ENCODE data around the gene MIPOL1. TPM values are rescaled to one million over a fixed set of nuclear protein-coding genes. Genes with fewer than 3 reads are reported as not detected.

Gene MIPOL1
- total and polyA plus RNA-seq, 2 of the 13 experiments (the other 11 are each of a cell fraction or from before 2014, with no cell fraction given), result 8.6 to 34.2 TPM

DNA sequence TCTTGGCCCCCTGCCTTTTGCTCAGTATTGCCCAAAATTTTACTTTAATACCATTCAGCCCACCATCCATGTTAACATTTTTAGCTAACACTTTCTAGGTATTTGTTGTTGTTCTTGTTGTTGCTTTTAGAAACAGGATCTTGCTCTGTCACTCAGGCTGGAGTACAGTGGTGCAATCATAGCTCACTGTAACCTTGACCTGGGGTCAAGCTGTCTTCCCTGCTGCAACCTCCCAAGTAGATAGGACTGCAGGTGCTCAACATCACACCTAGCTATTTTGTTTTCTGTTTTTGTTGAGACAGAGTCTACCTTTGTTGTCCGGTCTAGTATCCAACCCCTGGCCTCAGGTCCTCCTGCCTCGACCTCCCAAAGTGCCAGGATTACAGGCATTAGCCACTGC lies 4.0 kb downstream of the MIPOL1 start (continued):
- TF ChIP-seq ZNF878 (CRISPR knock-in tag; IDR thresholded peaks at IDR 0.05) (no peak), ZNF598 (CRISPR knock-in tag; IDR thresholded peaks at IDR 0.05; ENCODE audit: borderline replicate concordance) (no peak), ZNF432 (CRISPR knock-in tag; IDR thresholded peaks at IDR 0.05; ENCODE audit: borderline replicate concordance) (no peak), MATR3 (CRISPR knock-in tag; IDR thresholded peaks at IDR 0.05) (no peak), CREM (IDR thresholded peaks at IDR 0.05) (no peak), CREM (CRISPR knock-in tag; IDR thresholded peaks at IDR 0.05) (no peak), ESRRA (CRISPR knock-in tag; IDR thresholded peaks at IDR 0.05; ENCODE audit: low read depth) (no peak), SRSF1 (optimal IDR thresholded peaks at IDR 0.05; ENCODE audit: low read depth, low read length) (no peak), RXRA (CRISPR knock-in tag; IDR thresholded peaks at IDR 0.05) (peak; percentile 71; the same call in 1 of the 2 replicates), MTF1 (CRISPR knock-in tag; IDR thresholded peaks at IDR 0.05) (no peak), MEIS2 (CRISPR knock-in tag; IDR thresholded peaks at IDR 0.05) (no peak), EHMT2 (IDR thresholded peaks at IDR 0.05; ENCODE audit: borderline replicate concordance, low read depth, low read length) (no peak), ZNF260 (CRISPR knock-in tag; IDR thresholded peaks at IDR 0.05; ENCODE audit: borderline replicate concordance, low read depth) (no peak), EP300 (IDR thresholded peaks at IDR 0.05; ENCODE audit: low read depth in 2 of 2, low read length in 2 of 2) (peak in 1 of 2 experiments; percentile 36; a peak in 1 of 4 replicates), EP300 (CRISPR knock-in tag; IDR thresholded peaks at IDR 0.05; ENCODE audit: borderline replicate concordance) (no peak), ZNF790 (CRISPR knock-in tag; IDR thresholded peaks at IDR 0.05; ENCODE audit: borderline replicate concordance) (no peak), FOXC1 (CRISPR knock-in tag; IDR thresholded peaks at IDR 0.05; ENCODE audit: borderline replicate concordance) (no peak), XRCC5 (optimal IDR thresholded peaks at IDR 0.05; ENCODE audit: low read length) (no peak), DNMT1 (CRISPR knock-in tag; IDR thresholded peaks at IDR 0.05) (no peak), POLR2AphosphoS5 (IDR thresholded peaks at IDR 0.05; ENCODE audit: low read depth, low read length) (no peak), GATAD2A (CRISPR knock-in tag; IDR thresholded peaks at IDR 0.05) (peak; percentile 79), ZNF329 (CRISPR knock-in tag; IDR thresholded peaks at IDR 0.05; ENCODE audit: low read depth) (no peak), KMT2B (CRISPR knock-in tag; IDR thresholded peaks at IDR 0.05) (no peak), HDAC1 (CRISPR knock-in tag; IDR thresholded peaks at IDR 0.05) (no peak), POGZ (CRISPR knock-in tag; IDR thresholded peaks at IDR 0.05) (0 out of 2 replicates have a peak, but pooled peaks have one; percentile 52)
- TF ChIP-seq, protein P1, sequence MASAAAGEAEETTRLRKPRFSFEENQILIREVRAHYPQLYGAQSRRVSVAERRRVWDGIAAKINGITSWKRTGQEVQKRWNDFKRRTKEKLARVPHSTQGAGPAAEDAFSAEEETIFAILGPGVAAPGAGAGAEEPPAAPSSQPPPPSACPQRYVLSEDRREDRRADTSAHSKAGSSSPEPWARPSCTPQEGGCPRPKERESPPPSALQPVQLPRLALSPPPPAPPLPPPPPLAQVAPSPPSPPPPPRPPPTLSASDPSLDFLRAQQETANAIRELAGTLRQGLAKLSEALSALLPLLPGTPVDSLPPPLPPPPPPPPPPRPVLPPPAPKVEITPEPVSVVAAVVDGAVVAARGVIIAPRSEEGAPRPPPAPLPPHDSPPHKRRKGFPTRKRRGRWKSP (CRISPR knock-in tag; IDR thresholded peaks at IDR 0.05), result no peak
- TF ChIP-seq, protein P2, sequence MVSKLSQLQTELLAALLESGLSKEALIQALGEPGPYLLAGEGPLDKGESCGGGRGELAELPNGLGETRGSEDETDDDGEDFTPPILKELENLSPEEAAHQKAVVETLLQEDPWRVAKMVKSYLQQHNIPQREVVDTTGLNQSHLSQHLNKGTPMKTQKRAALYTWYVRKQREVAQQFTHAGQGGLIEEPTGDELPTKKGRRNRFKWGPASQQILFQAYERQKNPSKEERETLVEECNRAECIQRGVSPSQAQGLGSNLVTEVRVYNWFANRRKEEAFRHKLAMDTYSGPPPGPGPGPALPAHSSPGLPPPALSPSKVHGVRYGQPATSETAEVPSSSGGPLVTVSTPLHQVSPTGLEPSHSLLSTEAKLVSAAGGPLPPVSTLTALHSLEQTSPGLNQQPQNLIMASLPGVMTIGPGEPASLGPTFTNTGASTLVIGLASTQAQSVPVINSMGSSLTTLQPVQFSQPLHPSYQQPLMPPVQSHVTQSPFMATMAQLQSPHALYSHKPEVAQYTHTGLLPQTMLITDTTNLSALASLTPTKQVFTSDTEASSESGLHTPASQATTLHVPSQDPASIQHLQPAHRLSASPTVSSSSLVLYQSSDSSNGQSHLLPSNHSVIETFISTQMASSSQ (IDR thresholded peaks at IDR 0.05; ENCODE audit: low read depth), result no peak
- TF ChIP-seq, protein P2 (CRISPR knock-in tag; IDR thresholded peaks at IDR 0.05; ENCODE audit: borderline replicate concordance), result no peak
- TF ChIP-seq, protein P3, sequence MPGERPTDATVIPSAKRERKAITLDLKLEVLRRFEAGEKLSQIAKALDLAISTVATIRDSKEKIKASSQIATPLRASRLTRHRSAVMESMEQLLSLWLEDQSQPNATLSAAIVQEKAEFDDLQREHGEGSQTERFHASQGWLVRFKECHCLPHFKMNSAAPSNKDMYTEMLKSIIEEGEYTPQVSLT (CRISPR knock-in tag; IDR thresholded peaks at IDR 0.05; ENCODE audit: borderline replicate concordance, low read depth), result no peak
